GM12878 (cell line): ENCODE data around the gene PRR18. TPM values are rescaled to one million over a fixed set of nuclear protein-coding genes. Genes with fewer than 3 reads are reported as not detected.

Experiments
- ATAC-seq: fragments of 200-7000 bp; cut with Tn5 transposase; 3 replicates; pipeline ENCODE4 v1.9.1; 2020; ENCODE audit warnings: mild to moderate bottlenecking, moderate library complexity
- BruUV-seq: library from RNA; stranded (reverse); fragments of 400-500 nt; replicated peaks from 2 replicates; lab custom pipeline; 2021; lab: Mats Ljungman, UMichigan
- CTCF ChIA-PET: fragments of 300-600 bp; sonication (Branson Sonifier 250); formaldehyde crosslinking; extraction: SDS; loops from one replicate; lab custom pipeline; 2021; ENCODE audit warnings: inconsistent platforms; lab: Yijun Ruan, JAX
- POLR2A ChIA-PET: fragments of 350-600 bp; formaldehyde crosslinking; extraction: SDS; loops from one replicate; lab custom pipeline; 2021; ENCODE audit warnings: inconsistent platforms; lab: Charles Lee
- RAD21 ChIA-PET: fragments of 300-600 bp; sonication (Branson Sonifier 250); formaldehyde crosslinking; loops from one replicate; lab custom pipeline; 2023; ENCODE audit warnings: antibody characterized with exemption; ENCODE audit not compliant: unreplicated experiment; lab: Charles Lee
- SMC1A ChIA-PET: fragments of 300-600 bp; sonication (Branson Sonifier 250); formaldehyde crosslinking; loops from one replicate; lab custom pipeline; 2023; ENCODE audit not compliant: unreplicated experiment, uncharacterized antibody; lab: Charles Lee
- DNase-seq: peaks from one replicate; pipeline ENCODE4 v3.0.0-alpha.2; 2011; ENCODE audit warnings: low read depth, low spot score
- FAIRE-seq: peaks from 3 replicates; lab custom pipeline; 2011; peaks lifted over from hg19 to GRCh38; lab: Jason Lieb, UNC
- H2AFZ ChIP-seq: 2 replicates; pipeline ENCODE4 v1.6.0; 2011; ENCODE audit warnings: low read depth, low read length, control low read depth; ENCODE audit not compliant: control insufficient read depth
- H3K27ac ChIP-seq: 2 replicates; pipeline ENCODE4 v1.5.1; 2011; ENCODE audit warnings: control low read depth; ENCODE audit not compliant: control insufficient read depth, insufficient read depth
- H3K27me3 ChIP-seq, 2 experiments: replicated peaks in 1 of 2; 2 replicates each; pipeline versions ENCODE4 v1.6.0 to v1.6.1; 2011; ENCODE audit warnings: low read length in 1 of 2; ENCODE audit not compliant: control insufficient read depth in 2 of 2, insufficient read depth in 2 of 2
- H3K36me3 ChIP-seq, 2 experiments: 2 replicates each; pipeline ENCODE4 v1.5.1; 2011; ENCODE audit warnings: low read length in 1 of 2; ENCODE audit not compliant: control insufficient read depth in 2 of 2, insufficient read depth in 2 of 2
- H3K4me1 ChIP-seq: 2 replicates; pipeline ENCODE4 v1.6.1; 2011; ENCODE audit warnings: mild to moderate bottlenecking, low read length, moderate library complexity, mixed read lengths; ENCODE audit not compliant: control insufficient read depth, insufficient read depth
- H3K4me2 ChIP-seq: 2 replicates; pipeline ENCODE4 v1.6.0; 2011; ENCODE audit warnings: control low read depth; ENCODE audit not compliant: control insufficient read depth, insufficient read depth
- H3K4me3 ChIP-seq: fragments of 200-600 bp; sonication (generic); 2 replicates; pipeline ENCODE4 v1.5.1; 2016
- H3K79me2 ChIP-seq: 2 replicates; pipeline ENCODE4 v1.6.0; 2011; ENCODE audit warnings: low read length; ENCODE audit not compliant: control insufficient read depth, insufficient read depth
- H3K9ac ChIP-seq: 2 replicates; pipeline ENCODE4 v1.8.0; 2011; ENCODE audit warnings: low read length, control low read depth, mixed read lengths; ENCODE audit not compliant: control insufficient read depth, insufficient read depth
- H3K9me3 ChIP-seq: replicated peaks from 3 replicates; pipeline ENCODE4 v1.5.1; 2011; ENCODE audit warnings: mild to moderate bottlenecking, low read length; ENCODE audit not compliant: control insufficient read depth, insufficient read depth
- H4K20me1 ChIP-seq: 2 replicates; pipeline ENCODE4 v1.6.0; 2011; ENCODE audit not compliant: control insufficient read depth, insufficient read depth
- CTCF ChIP-seq, 3 experiments: IDR thresholded peaks in 2 of 3; conservative IDR thresholded peaks in 1 of 3; 2 replicates each; pipeline ENCODE4 v1.5.1; 2011; ENCODE audit warnings: low read depth in 3 of 3, low read length in 3 of 3, mild to moderate bottlenecking in 3 of 3, control low read depth in 2 of 3, moderate library complexity in 2 of 3, inconsistent platforms in 1 of 3, mixed read lengths in 1 of 3; ENCODE audit not compliant: control insufficient read depth in 2 of 3, insufficient read depth in 1 of 3; ENCODE audit errors: extremely low read depth in 1 of 3
- EZH2 ChIP-seq: IDR thresholded peaks from 2 replicates; pipeline ENCODE4 v1.6.1; 2012; ENCODE audit warnings: low read depth, mild to moderate bottlenecking, control low read depth, inconsistent platforms, low read length, borderline replicate concordance; ENCODE audit not compliant: control insufficient read depth
- IKZF1 ChIP-seq: fragments of 450-650 bp; conservative IDR thresholded peaks from 2 replicates; pipeline ENCODE4 v1.6.1; 2017; ENCODE audit warnings: antibody characterized with exemption, mild to moderate bottlenecking
- IRF4 ChIP-seq: IDR thresholded peaks from 2 replicates; pipeline ENCODE4 v1.6.1; 2011; ENCODE audit warnings: low read depth, low read length
- JUNB ChIP-seq: IDR thresholded peaks from 2 replicates; pipeline ENCODE4 v1.6.1; 2016; ENCODE audit warnings: antibody characterized with exemption, mild to moderate bottlenecking
- NFIC ChIP-seq: IDR thresholded peaks from 2 replicates; pipeline ENCODE4 v1.6.1; 2012; ENCODE audit warnings: low read depth, mild to moderate bottlenecking, inconsistent platforms, low read length, moderate library complexity
- PAX8 ChIP-seq: fragments of 450-650 bp; IDR thresholded peaks from 2 replicates; pipeline ENCODE4 v1.6.1; 2017; ENCODE audit warnings: mild to moderate bottlenecking, moderate library complexity
- RUNX3 ChIP-seq: IDR thresholded peaks from 2 replicates; pipeline ENCODE4 v1.6.1; 2012; ENCODE audit warnings: low read length, inconsistent platforms
- SUPT20H ChIP-seq: IDR thresholded peaks from 2 replicates; pipeline ENCODE4 v1.6.1; 2011; ENCODE audit warnings: low read depth, mild to moderate bottlenecking, low read length, moderate library complexity, borderline replicate concordance; ENCODE audit not compliant: control insufficient read depth
- TCF12 ChIP-seq: IDR thresholded peaks from 2 replicates; pipeline ENCODE4 v1.6.1; 2011; ENCODE audit warnings: low read depth, mild to moderate bottlenecking, low read length
- YBX1 ChIP-seq: fragments of 450-650 bp; IDR thresholded peaks from 2 replicates; pipeline ENCODE4 v1.6.1; 2016; ENCODE audit warnings: antibody characterized with exemption
- ZBTB4 ChIP-seq: fragments of 450-650 bp; formaldehyde crosslinking; IDR thresholded peaks from 2 replicates; pipeline ENCODE4 v1.4.0; 2022; ENCODE audit warnings: mild to moderate bottlenecking, moderate library complexity
- ZNF24 ChIP-seq: fragments of 450-650 bp; IDR thresholded peaks from 2 replicates; pipeline ENCODE4 v1.6.1; 2017; ENCODE audit warnings: antibody characterized with exemption, mild to moderate bottlenecking
- ZNF384 ChIP-seq: IDR thresholded peaks from 2 replicates; pipeline ENCODE4 v1.6.1; 2012; ENCODE audit warnings: low read depth, mild to moderate bottlenecking, low read length, improper control_type of control experiment, borderline replicate concordance
- ZNF687 ChIP-seq: fragments of 450-650 bp; IDR thresholded peaks from 2 replicates; pipeline ENCODE4 v1.6.1; 2017; ENCODE audit warnings: mild to moderate bottlenecking, moderate library complexity
- WGBS: methylation state at CpG from one replicate; pipeline ENCODE4 v1.1.6; 2016; ENCODE audit warnings: low lambda C conversion rate; ENCODE audit not compliant: insufficient replicate concordance, insufficient coverage; ENCODE audit errors: missing lambda C conversion rate; 5-methylcytosine and 5-hydroxymethylcytosine counted together
- in situ Hi-C: fragments of 300-500 bp; cut with MboI; formaldehyde crosslinking; loops from 9 replicates; pipeline ENCODE4 v1.14.3; 2018; ENCODE audit warnings: mixed read lengths
- intact Hi-C: fragments of 100-400 bp; cut with micrococcal nuclease; formaldehyde crosslinking; loops from one replicate; pipeline ENCODE4 v1.14.2; 2022; ENCODE audit not compliant: unreplicated experiment
- polyA plus RNA-seq, 11 experiments: library from polyadenylated mRNA; depleted of rRNA in 4 of 11; unstranded in 6 of 11; stranded (reverse) in 5 of 11; fragments of >200 nt; fragmentation: Nextera tagmentation in 4 of 11; fragmentation: Illumina TruSeq in 1 of 11; extraction: Ambion mirVana in 4 of 11; extraction: Trizol in 1 of 11; gene quantifications; 1 replicate in 1 of 11; 2 replicates in 10 of 11; pipeline versions ENCODE4 v1.2.1 to v1.2.3, GENCODE V29; 2011 to 2016; ENCODE audit warnings: inconsistent platforms in 2 of 11, missing spikeins in 2 of 11, low read depth in 1 of 11
- total RNA-seq, 4 experiments: library from RNA; depleted of rRNA in 3 of 4; stranded (reverse); fragments of >200 nt in 3 of 4; fragmentation: Illumina TruSeq in 1 of 4; extraction: Trizol in 1 of 4; gene quantifications; 2 replicates each; pipeline versions ENCODE4 v1.2.1 to v1.2.3, GENCODE V29; 2013 to 2021

The PRR18 gene
- total and polyA plus RNA-seq, 10 of the 15 experiments (the other 5 are each of a cell fraction or from before 2014, with no cell fraction given) = 0.13 to 8.2 (median 1.6) TPM

- intact Hi-C loops (no loop called here), in situ Hi-C loops (no loop called here)
- no TSS peak for BruUV-seq
- FAIRE-seq (no peak), ATAC-seq (no peak), DNase-seq (no peak)
- Histone ChIP-seq H3K27ac (no peak overlapping the region), H3K9ac (no peak overlapping the region), H3K4me3 (no peak overlapping the region), H3K79me2 (no peaks in the 10 kb centered on the region), H4K20me1 (no peaks in the 10 kb centered on the region), H3K36me3 (no peaks in the 10 kb centered on the region), H2AFZ (no peak overlapping the region), H3K4me2 (no peak overlapping the region), H3K9me3 (no peaks in the 10 kb centered on the region), H3K27me3 (no peaks in the 10 kb centered on the region), H3K4me1 (no peaks in the 10 kb centered on the region)
- RAD21 ChIA-PET = no interaction called here
- SMC1A ChIA-PET = no interaction called here
- WGBS = 85% methylated on average over 21 of the region's 23 CpGs
- POLR2A ChIA-PET = no interaction called here
- CTCF ChIA-PET = interaction anchor here (0.5 to 1.0 kb wide), 2 partner anchors 13 to 16 kb away, joined by 3 read pairs; no protein-coding TSS in a partner anchor
- TF ChIP-seq CTCF (IDR thresholded peaks at IDR 0.05 in 2 of 3, conservative IDR thresholded peaks at IDR 0.05 in 1 of 3; ENCODE audit: control insufficient read depth in 2 of 3, extremely low read depth in 1 of 3, insufficient read depth in 1 of 3, low read depth in 3 of 3, low read length in 3 of 3) (no peak), YBX1 (no peak), IRF4 (no peak), ZNF384 (no peak), ZBTB4 (no peak), ZNF687 (no peak), EZH2 (no peak), NFIC (no peak), TCF12 (no peak), IKZF1 (no peak), JUNB (no peak), ZNF24 (no peak), RUNX3 (no peak), PAX8 (no peak), SUPT20H (no peak)
Observed at GRCh38 chr6:166297606-166298005, 10.6 kb downstream of the PRR18 start.
